HepG2 (cell line): ENCODE results near the gene RAMP1.

Experiments
- NFKBIZ ChIP-seq: IDR thresholded peaks from 2 replicates; pipeline ENCODE4 v1.6.1; 2018; ENCODE audit warnings: missing genetic modification reagents, missing compliant biosample characterization
- PHB2 ChIP-seq: fragments of 450-650 bp; IDR thresholded peaks from 2 replicates; pipeline ENCODE4 v1.6.1; 2018; ENCODE audit not compliant: partially characterized antibody
- TF ChIP-seq, protein P1 (sequence below), 2 experiments: sonication (generic) in 1 of 2; formaldehyde crosslinking in 1 of 2; IDR thresholded peaks; 2 replicates each; pipeline versions ENCODE4 v1.5.1 to v1.6.1; 2011 to 2020; ENCODE audit warnings: borderline replicate concordance in 1 of 2, low read depth in 1 of 2, low read length in 1 of 2, mild to moderate bottlenecking in 1 of 2, missing genetic modification reagents in 1 of 2, moderate library complexity in 1 of 2
- TF ChIP-seq, protein P2 (sequence below): sonication (generic); formaldehyde crosslinking; IDR thresholded peaks from 2 replicates; pipeline ENCODE4 v1.5.0; 2020; ENCODE audit warnings: missing genetic modification reagents
- TF ChIP-seq, protein P3 (sequence below): sonication (generic); formaldehyde crosslinking; IDR thresholded peaks from 2 replicates; pipeline ENCODE4 v1.8.1; 2023; ENCODE audit warnings: mild to moderate bottlenecking, missing genetic modification reagents

DNA sequence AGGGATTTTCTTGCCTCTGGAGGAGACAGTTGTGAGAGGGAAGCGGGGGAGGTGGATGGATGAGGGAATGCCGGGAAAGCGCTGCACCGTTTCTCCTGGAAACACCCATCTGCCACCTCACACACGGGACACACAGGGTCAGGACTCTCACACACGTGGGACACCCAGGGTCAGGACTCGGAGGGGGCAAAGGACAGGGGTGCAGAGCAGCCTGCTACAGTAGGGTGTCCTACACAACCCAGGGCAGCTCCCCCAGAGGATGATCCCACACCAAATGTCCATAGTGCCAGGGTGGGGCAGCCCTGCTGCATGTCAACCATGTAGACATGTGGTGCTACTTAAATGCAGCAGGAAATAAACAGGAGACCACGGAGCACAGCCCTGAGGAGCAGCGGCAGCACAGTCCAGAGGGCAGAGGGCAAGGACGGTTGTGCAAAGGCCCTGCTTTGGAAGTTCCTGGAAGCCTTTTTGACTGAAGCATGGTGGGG is 5.1 kb downstream of the RAMP1 start:
- TF ChIP-seq NFKBIZ (no peak), PHB2 (no peak)
- TF ChIP-seq, protein P1, sequence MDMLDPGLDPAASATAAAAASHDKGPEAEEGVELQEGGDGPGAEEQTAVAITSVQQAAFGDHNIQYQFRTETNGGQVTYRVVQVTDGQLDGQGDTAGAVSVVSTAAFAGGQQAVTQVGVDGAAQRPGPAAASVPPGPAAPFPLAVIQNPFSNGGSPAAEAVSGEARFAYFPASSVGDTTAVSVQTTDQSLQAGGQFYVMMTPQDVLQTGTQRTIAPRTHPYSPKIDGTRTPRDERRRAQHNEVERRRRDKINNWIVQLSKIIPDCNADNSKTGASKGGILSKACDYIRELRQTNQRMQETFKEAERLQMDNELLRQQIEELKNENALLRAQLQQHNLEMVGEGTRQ (IDR thresholded peaks at IDR 0.05; ENCODE audit: low read depth, low read length) = no peak
- TF ChIP-seq, protein P1 (CRISPR knock-in tag; IDR thresholded peaks at IDR 0.05; ENCODE audit: borderline replicate concordance) = no peak
- TF ChIP-seq, protein P2, sequence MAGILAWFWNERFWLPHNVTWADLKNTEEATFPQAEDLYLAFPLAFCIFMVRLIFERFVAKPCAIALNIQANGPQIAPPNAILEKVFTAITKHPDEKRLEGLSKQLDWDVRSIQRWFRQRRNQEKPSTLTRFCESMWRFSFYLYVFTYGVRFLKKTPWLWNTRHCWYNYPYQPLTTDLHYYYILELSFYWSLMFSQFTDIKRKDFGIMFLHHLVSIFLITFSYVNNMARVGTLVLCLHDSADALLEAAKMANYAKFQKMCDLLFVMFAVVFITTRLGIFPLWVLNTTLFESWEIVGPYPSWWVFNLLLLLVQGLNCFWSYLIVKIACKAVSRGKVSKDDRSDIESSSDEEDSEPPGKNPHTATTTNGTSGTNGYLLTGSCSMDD (CRISPR knock-in tag) = no peak
- TF ChIP-seq, protein P3, sequence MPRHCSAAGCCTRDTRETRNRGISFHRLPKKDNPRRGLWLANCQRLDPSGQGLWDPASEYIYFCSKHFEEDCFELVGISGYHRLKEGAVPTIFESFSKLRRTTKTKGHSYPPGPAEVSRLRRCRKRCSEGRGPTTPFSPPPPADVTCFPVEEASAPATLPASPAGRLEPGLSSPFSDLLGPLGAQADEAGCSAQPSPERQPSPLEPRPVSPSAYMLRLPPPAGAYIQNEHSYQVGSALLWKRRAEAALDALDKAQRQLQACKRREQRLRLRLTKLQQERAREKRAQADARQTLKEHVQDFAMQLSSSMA = no peak
